H1 (cell line): ENCODE results near the gene ZBTB11. TPM values are rescaled to one million over a fixed set of nuclear protein-coding genes. Genes with fewer than 3 reads are reported as not detected.

Experiments
- CTCF ChIA-PET: fragments of 300-600 bp; sonication (Branson Sonifier 250); formaldehyde crosslinking; loops from one replicate; lab custom pipeline; 2021; ENCODE audit not compliant: partially characterized antibody; lab: Charles Lee
- POLR2A ChIA-PET: fragments of 300-600 bp; sonication (Branson Sonifier 250); formaldehyde crosslinking; loops from one replicate; lab custom pipeline; 2021; ENCODE audit warnings: inconsistent platforms; ENCODE audit not compliant: partially characterized antibody; lab: Charles Lee
- DNase-seq, 2 experiments: peaks; one replicate each; pipeline versions ENCODE4 v3.0.0 to v3.0.0-alpha.2; 2010 to 2022; ENCODE audit warnings: low spot score in 2 of 2, low read depth in 1 of 2, mixed read lengths in 1 of 2
- FAIRE-seq: peaks from 2 replicates; lab custom pipeline; 2011; peaks lifted over from hg19 to GRCh38; lab: Jason Lieb, UNC
- H2AFZ ChIP-seq: 2 replicates; pipeline ENCODE4 v1.8.1; 2012; ENCODE audit warnings: low read length, inconsistent platforms
- H2AK5ac ChIP-seq: 2 replicates; pipeline ENCODE4 v1.6.1; 2013; ENCODE audit warnings: low read depth, low read length
- H2BK120ac ChIP-seq: replicated peaks from 2 replicates; pipeline ENCODE3; 2013; ENCODE audit warnings: low read depth, low read length, inconsistent platforms
- H2BK12ac ChIP-seq: 2 replicates; pipeline ENCODE4 v1.6.1; 2013; ENCODE audit warnings: low read depth, low read length
- H2BK15ac ChIP-seq: 2 replicates; pipeline ENCODE4 v1.6.1; 2013; ENCODE audit warnings: low read length
- H2BK20ac ChIP-seq: 2 replicates; pipeline ENCODE4 v1.6.1; 2013; ENCODE audit warnings: low read length
- H2BK5ac ChIP-seq: 2 replicates; pipeline ENCODE4 v1.6.1; 2013; ENCODE audit warnings: low read depth, low read length
- H3K14ac ChIP-seq: 2 replicates; pipeline ENCODE4 v1.6.1; 2013; ENCODE audit warnings: inconsistent platforms; ENCODE audit not compliant: insufficient read length
- H3K18ac ChIP-seq: 2 replicates; pipeline ENCODE4 v1.6.1; 2013; ENCODE audit warnings: low read length; ENCODE audit errors: extremely low read depth
- H3K23ac ChIP-seq: 2 replicates; pipeline ENCODE4 v1.6.1; 2013; ENCODE audit warnings: inconsistent platforms; ENCODE audit not compliant: insufficient read length
- H3K23me2 ChIP-seq: 2 replicates; pipeline ENCODE4 v1.6.1; 2013; ENCODE audit warnings: low read depth, low read length
- H3K27ac ChIP-seq: 2 replicates; pipeline ENCODE4 v1.6.1; 2011; ENCODE audit warnings: low read depth, low read length, inconsistent platforms
- H3K27me3 ChIP-seq, 4 experiments: replicated peaks in 1 of 4; 1 replicate in 1 of 4; 2 replicates in 3 of 4; pipeline versions ENCODE4 v1.6.1 to v1.8.1; 2011 to 2013; ENCODE audit warnings: low read length in 3 of 4, mild to moderate bottlenecking in 3 of 4, inconsistent platforms in 2 of 4, mixed read lengths in 2 of 4, moderate library complexity in 1 of 4; ENCODE audit not compliant: control insufficient read depth in 3 of 4, insufficient read depth in 3 of 4; ENCODE audit errors: extremely low read depth in 1 of 4
- H3K36me3 ChIP-seq, 4 experiments: 2 replicates each; pipeline versions ENCODE4 v1.6.1 to v1.8.1; 2011 to 2013; ENCODE audit warnings: mild to moderate bottlenecking in 4 of 4, low read length in 3 of 4, moderate library complexity in 2 of 4, control low read depth in 1 of 4, inconsistent platforms in 1 of 4; ENCODE audit not compliant: insufficient read depth in 4 of 4, control insufficient read depth in 2 of 4
- H3K4ac ChIP-seq: replicated peaks from 2 replicates; pipeline ENCODE3; 2013; ENCODE audit warnings: low read length, low read depth, mixed read lengths, inconsistent platforms; ENCODE audit not compliant: insufficient read length
- H3K4me1 ChIP-seq, 4 experiments: replicated peaks in 1 of 4; 1 replicate in 1 of 4; 2 replicates in 3 of 4; pipeline versions ENCODE4 v1.6.1 to v1.8.1; 2011 to 2013; ENCODE audit warnings: low read length in 3 of 4, inconsistent platforms in 2 of 4, mixed read lengths in 1 of 4; ENCODE audit not compliant: insufficient read depth in 4 of 4, control insufficient read depth in 3 of 4
- H3K4me2 ChIP-seq, 2 experiments: 2 replicates each; pipeline versions ENCODE4 v1.6.1 to v1.8.1; 2011 to 2013; ENCODE audit warnings: low read depth in 2 of 2, low read length in 2 of 2, control low read depth in 1 of 2, inconsistent platforms in 1 of 2, mild to moderate bottlenecking in 1 of 2; ENCODE audit not compliant: insufficient read depth in 1 of 2
- H3K4me3 ChIP-seq, 4 experiments: fragments of 200-600, 300-600 bp in 1 of 4; sonication (generic), shearing (Covaris generic), sonication (Bioruptor Twin) in 1 of 4; 2 replicates each; pipeline versions ENCODE4 v1.5.1 to v1.8.1; 2011 to 2016; ENCODE audit warnings: low read length in 4 of 4, low read depth in 3 of 4, control low read depth in 2 of 4, inconsistent platforms in 2 of 4, mild to moderate bottlenecking in 2 of 4, mixed read lengths in 1 of 4, moderate library complexity in 1 of 4; ENCODE audit not compliant: insufficient read depth in 2 of 4; ENCODE audit errors: extremely low read depth in 1 of 4
- H3K56ac ChIP-seq: replicated peaks from 2 replicates; pipeline ENCODE3; 2013; ENCODE audit warnings: low read depth, mild to moderate bottlenecking, mixed read lengths, low read length, inconsistent platforms; ENCODE audit not compliant: insufficient read length
- H3K79me1 ChIP-seq: 2 replicates; pipeline ENCODE4 v1.6.1; 2013; ENCODE audit warnings: low read depth, low read length, control low read depth
- H3K79me2 ChIP-seq, 2 experiments: 2 replicates each; pipeline versions ENCODE4 v1.6.1 to v1.8.1; 2012 to 2013; ENCODE audit warnings: low read length in 2 of 2, mild to moderate bottlenecking in 2 of 2, inconsistent platforms in 1 of 2; ENCODE audit not compliant: insufficient read depth in 2 of 2, control insufficient read depth in 1 of 2
- H3K9ac ChIP-seq, 4 experiments: replicated peaks in 1 of 4; 1 replicate in 1 of 4; 2 replicates in 3 of 4; pipeline versions ENCODE4 v1.6.1 to v1.8.1; 2011 to 2013; ENCODE audit warnings: low read depth in 3 of 4, low read length in 3 of 4, control low read depth in 2 of 4, mild to moderate bottlenecking in 2 of 4, moderate library complexity in 2 of 4, inconsistent platforms in 1 of 4; ENCODE audit errors: extremely low read depth in 1 of 4
- H3K9me3 ChIP-seq, 2 experiments: 2 replicates each; pipeline versions ENCODE4 v1.6.1 to v1.8.1; 2012 to 2013; ENCODE audit warnings: mild to moderate bottlenecking in 2 of 2, moderate library complexity in 2 of 2, control low read depth in 1 of 2, inconsistent platforms in 1 of 2, low read depth in 1 of 2, low read length in 1 of 2, mixed read lengths in 1 of 2; ENCODE audit not compliant: insufficient read depth in 2 of 2
- H4K20me1 ChIP-seq, 2 experiments: replicated peaks in 1 of 2; 2 replicates each; pipeline versions ENCODE3 to v1.8.1; 2011 to 2013; ENCODE audit warnings: inconsistent platforms in 2 of 2, low read length in 2 of 2, mild to moderate bottlenecking in 1 of 2; ENCODE audit not compliant: insufficient read depth in 2 of 2, control insufficient read depth in 1 of 2
- H4K5ac ChIP-seq: 2 replicates; pipeline ENCODE4 v1.6.1; 2013; ENCODE audit warnings: low read length, low read depth, mixed read lengths, inconsistent platforms; ENCODE audit not compliant: insufficient read length
- H4K8ac ChIP-seq: 2 replicates; pipeline ENCODE4 v1.8.0; 2013; ENCODE audit warnings: mild to moderate bottlenecking, moderate library complexity, low read length, inconsistent platforms; ENCODE audit not compliant: insufficient read depth; ENCODE audit errors: extremely low read depth
- H4K91ac ChIP-seq: replicated peaks from 2 replicates; pipeline ENCODE3; 2013; ENCODE audit warnings: low read length, mixed read lengths, inconsistent platforms; ENCODE audit not compliant: insufficient read length
- BRCA1 ChIP-seq: IDR thresholded peaks from 2 replicates; pipeline ENCODE4 v1.6.1; 2012; ENCODE audit warnings: low read depth, low read length, improper control_type of control experiment
- EZH2 ChIP-seq: fragments of 200-600 bp; sonication (generic); IDR thresholded peaks from 2 replicates; pipeline ENCODE4 v1.7.1; 2012; ENCODE audit warnings: low read depth, mild to moderate bottlenecking, moderate library complexity, low read length, inconsistent platforms; ENCODE audit not compliant: severe bottlenecking
- JUN ChIP-seq: IDR thresholded peaks from 2 replicates; pipeline ENCODE4 v1.6.1; 2011; ENCODE audit warnings: low read depth, mild to moderate bottlenecking, improper control_type of control experiment, low read length
- KDM4A ChIP-seq: IDR thresholded peaks from one replicate; pipeline ENCODE4 v1.7.1; 2012; ENCODE audit warnings: low read depth, mild to moderate bottlenecking, moderate library complexity, low read length, inconsistent platforms; ENCODE audit not compliant: severe bottlenecking
- WGBS, 2 experiments: shearing (Covaris generic) in 1 of 2; methylation state at CpG; one replicate each; pipeline versions ENCODE4 v1.1.6 to v1.1.7; 2013 to 2015; ENCODE audit warnings: low lambda C conversion rate in 2 of 2, mixed read lengths in 2 of 2, inconsistent platforms in 1 of 2, low coverage in 1 of 2, missing lambda C conversion rate in 1 of 2; ENCODE audit not compliant: insufficient replicate concordance in 2 of 2, insufficient coverage in 1 of 2, insufficient read length in 1 of 2; ENCODE audit errors: extremely low coverage in 1 of 2, missing lambda C conversion rate in 1 of 2; 5-methylcytosine and 5-hydroxymethylcytosine counted together
- polyA plus RNA-seq, 7 experiments: library from polyadenylated mRNA; depleted of rRNA in 3 of 7; stranded (reverse) in 5 of 7; unstranded in 2 of 7; fragments of >200 nt in 5 of 7; fragments of 200-250 nt in 2 of 7; gene quantifications; 1 replicate in 5 of 7; 2 replicates in 1 of 7; 4 replicates in 1 of 7; pipeline versions ENCODE4 v1.2.1 to v1.2.3, GENCODE V29; 2011 to 2013; ENCODE audit warnings: missing spikeins in 2 of 7, mixed read lengths in 2 of 7
- total RNA-seq: library from RNA; stranded (reverse); fragmentation: NEBNext Ultra II Directional; extraction: Animal tissue kit (Norgen Biotek cat#: 25700); gene quantifications from 2 replicates; pipeline ENCODE4 v1.2.1, GENCODE V29; 2021

ZBTB11 gene
- total and polyA plus RNA-seq, 2 of the 8 experiments (the other 6 are each of a cell fraction or from before 2014, with no cell fraction given), result 3.0 to 14.0 TPM

DNA sequence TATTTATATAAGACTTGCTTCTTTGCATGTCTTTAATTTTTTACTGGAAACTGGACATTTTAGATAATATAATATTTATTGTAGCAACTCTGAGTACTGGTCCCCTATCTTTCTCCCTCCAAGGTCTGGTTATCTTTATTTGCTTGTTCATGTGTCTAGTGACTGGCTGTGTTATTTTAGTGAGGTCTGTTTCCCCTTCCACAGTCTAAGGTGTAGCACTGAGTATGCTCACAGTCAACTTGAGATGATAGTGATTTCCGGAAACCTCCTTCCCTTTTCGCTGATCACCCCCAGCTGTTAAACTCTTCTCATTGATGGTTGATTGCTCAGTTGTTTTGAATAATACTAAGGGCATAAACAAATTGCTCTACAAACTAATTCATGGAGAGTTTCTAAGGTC, 65.9 kb downstream of the ZBTB11 start:
- no peak overlapping the region for H4K91ac ChIP-seq
- no peaks in the 10 kb centered on the region for H3K36me3 ChIP-seq
- H3K14ac ChIP-seq, result no peak overlapping the region
- no peak overlapping the region for H2BK15ac ChIP-seq
- H4K20me1 ChIP-seq, result no peaks in the 10 kb centered on the region
- no peaks in the 10 kb centered on the region for H3K79me1 ChIP-seq
- DNase-seq (peak in 1 of 2 experiments; percentile 10), FAIRE-seq (no peak)
- no peak overlapping the region for H3K4me2 ChIP-seq
- no peak overlapping the region for H3K56ac ChIP-seq
- H3K9me3 ChIP-seq, result no peaks in the 10 kb centered on the region
- H3K27me3 ChIP-seq, result no peaks in the 10 kb centered on the region
- H3K4me1 ChIP-seq, result no peaks in the 10 kb centered on the region
- H4K5ac ChIP-seq, result no peak overlapping the region
- ChIA-PET POLR2A (interaction anchor here (0.6 to 0.8 kb wide), 3 partner anchors 38 to 658 kb away, joined by 3 to 5 read pairs (median 4); no protein-coding TSS in a partner anchor), CTCF (no interaction called here)
- no peak overlapping the region for H3K18ac ChIP-seq
- no peak overlapping the region for H2BK12ac ChIP-seq
- no peak overlapping the region for H3K4ac ChIP-seq
- WGBS, 2 experiments, result 82% methylated on average over 2 of the region's 2 CpGs; no CpG with 5 or more reads in 1 of the 2 experiments
- H2AK5ac ChIP-seq, result no peak overlapping the region
- H2BK120ac ChIP-seq, result no peak overlapping the region
- no peak overlapping the region for H3K27ac ChIP-seq
- no peak overlapping the region for H3K9ac ChIP-seq
- H3K4me3 ChIP-seq, result no peak overlapping the region
- H2BK20ac ChIP-seq, result no peak overlapping the region
- no peak overlapping the region for H2BK5ac ChIP-seq
- H3K79me2 ChIP-seq, result no peaks in the 10 kb centered on the region
- H2AFZ ChIP-seq, result no peak overlapping the region
- no peak overlapping the region for H4K8ac ChIP-seq
- no peaks in the 10 kb centered on the region for H3K23me2 ChIP-seq
- H3K23ac ChIP-seq, result no peak overlapping the region
- TF ChIP-seq BRCA1 (no peak), JUN (no peak), EZH2 (no peak), KDM4A (no peak)
